IMR-90 (cell line): ENCODE results near the gene KAZN. TPM values are rescaled to one million over a fixed set of nuclear protein-coding genes. Genes with fewer than 3 reads are reported as not detected.

Source experiments
- ATAC-seq: fragments of 200-7000 bp; cut with Tn5 transposase; 2 replicates; pipeline ENCODE4 v1.9.1; 2020; ENCODE audit warnings: low read depth, mild to moderate bottlenecking, moderate library complexity
- BruUV-seq: library from RNA; stranded (reverse); fragments of 400-500 nt; replicated peaks from 2 replicates; lab custom pipeline; 2021; lab: Mats Ljungman, UMichigan
- CTCF ChIA-PET: fragments of 300-600 bp; formaldehyde crosslinking; extraction: SDS; loops from one replicate; lab custom pipeline; 2021; ENCODE audit warnings: antibody characterized with exemption; lab: Yijun Ruan, JAX
- POLR2A ChIA-PET: fragments of 300-600 bp; sonication (Branson Sonifier 250); formaldehyde crosslinking; loops from one replicate; lab custom pipeline; 2022; ENCODE audit warnings: antibody characterized with exemption; ENCODE audit not compliant: unreplicated experiment; lab: Charles Lee
- DNase-seq: peaks from one replicate; pipeline ENCODE4 v3.0.0; 2013
- H2AFZ ChIP-seq: replicated peaks from 2 replicates; pipeline ENCODE3; 2013; ENCODE audit warnings: low read length, mild to moderate bottlenecking; ENCODE audit not compliant: poor library complexity
- H2AK5ac ChIP-seq: 2 replicates; pipeline ENCODE4 v1.6.1; 2013; ENCODE audit warnings: low read depth, low read length, inconsistent platforms
- H2AK9ac ChIP-seq: replicated peaks from 2 replicates; pipeline ENCODE3; 2013; ENCODE audit warnings: mild to moderate bottlenecking, low read depth, low read length, moderate library complexity; ENCODE audit not compliant: poor library complexity
- H2BK120ac ChIP-seq: 2 replicates; pipeline ENCODE4 v1.6.1; 2013; ENCODE audit warnings: low read depth, low read length, inconsistent platforms
- H2BK15ac ChIP-seq: 3 replicates; pipeline ENCODE4 v1.6.1; 2013; ENCODE audit warnings: low read depth, low read length, inconsistent platforms
- H2BK20ac ChIP-seq: 2 replicates; pipeline ENCODE4 v1.6.1; 2013; ENCODE audit warnings: low read depth, mild to moderate bottlenecking, inconsistent platforms, low read length, moderate library complexity
- H2BK5ac ChIP-seq: 2 replicates; pipeline ENCODE4 v1.6.1; 2013; ENCODE audit warnings: mild to moderate bottlenecking, low read depth, low read length, inconsistent platforms; ENCODE audit not compliant: poor library complexity, severe bottlenecking
- H3K14ac ChIP-seq: replicated peaks from 2 replicates; pipeline ENCODE4 v1.6.1; 2013; ENCODE audit warnings: low read depth, low read length, inconsistent platforms
- H3K18ac ChIP-seq: 2 replicates; pipeline ENCODE4 v1.6.1; 2013; ENCODE audit warnings: low read depth, low read length, control low read depth
- H3K23ac ChIP-seq: 2 replicates; pipeline ENCODE4 v1.6.1; 2013; ENCODE audit warnings: low read depth, low read length, inconsistent platforms
- H3K27ac ChIP-seq: 2 replicates; pipeline ENCODE4 v1.5.1; 2013; ENCODE audit warnings: mild to moderate bottlenecking, control low read depth, low read length; ENCODE audit not compliant: insufficient read depth
- H3K27me3 ChIP-seq: 2 replicates; pipeline ENCODE4 v1.6.1; 2013; ENCODE audit warnings: low read length; ENCODE audit not compliant: control insufficient read depth, insufficient read depth
- H3K36me3 ChIP-seq: 2 replicates; pipeline ENCODE4 v1.6.1; 2013; ENCODE audit warnings: low read length, mixed read lengths; ENCODE audit not compliant: control insufficient read depth, insufficient read depth
- H3K4ac ChIP-seq: 2 replicates; pipeline ENCODE4 v1.6.1; 2013; ENCODE audit warnings: low read depth, low read length, inconsistent platforms
- H3K4me1 ChIP-seq: 2 replicates; pipeline ENCODE4 v1.6.1; 2013; ENCODE audit warnings: low read length, mixed read lengths; ENCODE audit not compliant: control insufficient read depth, insufficient read depth
- H3K4me2 ChIP-seq: 2 replicates; pipeline ENCODE4 v1.6.1; 2013; ENCODE audit warnings: low read depth, mild to moderate bottlenecking, control low read depth, low read length, moderate library complexity
- H3K4me3 ChIP-seq: 2 replicates; pipeline ENCODE4 v1.5.1; 2013; ENCODE audit warnings: low read depth, mild to moderate bottlenecking, control low read depth, low read length, moderate library complexity; ENCODE audit not compliant: insufficient read depth
- H3K56ac ChIP-seq: 2 replicates; pipeline ENCODE4 v1.6.1; 2013; ENCODE audit warnings: low read length, inconsistent platforms; ENCODE audit not compliant: insufficient read depth; ENCODE audit errors: extremely low read depth
- H3K79me1 ChIP-seq, 2 experiments: 2 replicates each; pipeline ENCODE4 v1.6.1; 2013; ENCODE audit warnings: low read length in 2 of 2, inconsistent platforms in 1 of 2, low read depth in 1 of 2
- H3K9ac ChIP-seq: 2 replicates; pipeline ENCODE4 v1.6.1; 2013; ENCODE audit warnings: low read depth, low read length, control low read depth
- H3K9me1 ChIP-seq: 2 replicates; pipeline ENCODE4 v1.6.1; 2013; ENCODE audit warnings: low read length, inconsistent platforms; ENCODE audit not compliant: insufficient read depth
- H3K9me3 ChIP-seq: 2 replicates; pipeline ENCODE4 v1.6.1; 2013; ENCODE audit warnings: low read length; ENCODE audit not compliant: control insufficient read depth, insufficient read depth
- H4K20me1 ChIP-seq: 2 replicates; pipeline ENCODE4 v1.6.1; 2013; ENCODE audit warnings: low read length, inconsistent platforms; ENCODE audit not compliant: insufficient read depth
- H4K5ac ChIP-seq: 2 replicates; pipeline ENCODE4 v1.6.1; 2013; ENCODE audit warnings: mild to moderate bottlenecking, low read depth, low read length, control low read depth
- H4K8ac ChIP-seq, 2 experiments: 2 replicates each; pipeline ENCODE4 v1.6.1; 2013; ENCODE audit warnings: low read depth in 2 of 2, low read length in 2 of 2, control low read depth in 1 of 2, inconsistent platforms in 1 of 2
- H4K91ac ChIP-seq: 2 replicates; pipeline ENCODE4 v1.6.1; 2013; ENCODE audit warnings: low read depth, low read length, inconsistent platforms; ENCODE audit not compliant: insufficient read depth
- CEBPB ChIP-seq: IDR thresholded peaks from 2 replicates; pipeline ENCODE4 v1.6.1; 2012; ENCODE audit warnings: low read depth, low read length, improper control_type of control experiment
- CHD1 ChIP-seq: IDR thresholded peaks from 2 replicates; pipeline ENCODE4 v1.6.1; 2012; ENCODE audit warnings: low read depth, low read length, improper control_type of control experiment
- CTCF ChIP-seq: conservative IDR thresholded peaks from 2 replicates; pipeline ENCODE4 v1.5.1; 2012; ENCODE audit warnings: mild to moderate bottlenecking, low read depth, low read length, improper control_type of control experiment
- ELK1 ChIP-seq: fragments of 150-350 bp; IDR thresholded peaks from 2 replicates; pipeline ENCODE4 v1.6.1; 2016; ENCODE audit warnings: low read depth, mild to moderate bottlenecking, low read length, moderate library complexity, borderline replicate concordance
- FOS ChIP-seq: fragments of 150-350 bp; IDR thresholded peaks from 2 replicates; pipeline ENCODE4 v1.6.1; 2016; ENCODE audit warnings: low read depth, low read length
- MAFK ChIP-seq: IDR thresholded peaks from 2 replicates; pipeline ENCODE4 v1.6.1; 2012; ENCODE audit warnings: low read depth, low read length, improper control_type of control experiment
- MAZ ChIP-seq: IDR thresholded peaks from 2 replicates; pipeline ENCODE4 v1.6.1; 2012; ENCODE audit warnings: low read depth, mild to moderate bottlenecking, low read length, improper control_type of control experiment, moderate library complexity, borderline replicate concordance
- MXI1 ChIP-seq: IDR thresholded peaks from 2 replicates; pipeline ENCODE4 v1.6.1; 2012; ENCODE audit warnings: low read depth, mild to moderate bottlenecking, low read length, moderate library complexity, borderline replicate concordance
- NFE2L2 ChIP-seq: fragments of 150-350 bp; IDR thresholded peaks from 2 replicates; pipeline ENCODE4 v1.6.1; 2016; ENCODE audit warnings: low read depth, mild to moderate bottlenecking, low read length
- POLR2A ChIP-seq: IDR thresholded peaks from 2 replicates; pipeline ENCODE4 v1.6.1; 2012; ENCODE audit warnings: mild to moderate bottlenecking, low read depth, low read length
- RAD21 ChIP-seq: IDR thresholded peaks from 2 replicates; pipeline ENCODE4 v1.6.1; 2012; ENCODE audit warnings: low read length, improper control_type of control experiment
- RCOR1 ChIP-seq: IDR thresholded peaks from 2 replicates; pipeline ENCODE4 v1.6.1; 2012; ENCODE audit warnings: mild to moderate bottlenecking, low read length, improper control_type of control experiment; ENCODE audit not compliant: insufficient replicate concordance
- RFX5 ChIP-seq: IDR thresholded peaks from 2 replicates; pipeline ENCODE4 v1.8.0; 2012; ENCODE audit warnings: low read depth, mild to moderate bottlenecking, low read length, moderate library complexity
- SMC3 ChIP-seq: fragments of 150-350 bp; IDR thresholded peaks from 2 replicates; pipeline ENCODE4 v1.6.1; 2016; ENCODE audit warnings: low read depth, mild to moderate bottlenecking, antibody characterized with exemption, low read length, moderate library complexity
- WGBS, 2 experiments: methylation state at CpG; one replicate each; pipeline versions ENCODE4 v1.1.5 to v1.1.7; 2013; ENCODE audit warnings: missing lambda C conversion rate in 2 of 2; ENCODE audit not compliant: insufficient read length in 1 of 2; ENCODE audit errors: extremely low coverage in 2 of 2; 5-methylcytosine and 5-hydroxymethylcytosine counted together
- dilution Hi-C: fragments of 300-500 bp; cut with HindIII; formaldehyde crosslinking; loops from one replicate; pipeline ENCODE4 v1.14.3; 2018; ENCODE audit warnings: low sequenced_read_pairs; ENCODE audit not compliant: unreplicated experiment
- in situ Hi-C: fragments of 300-500 bp; cut with MboI; formaldehyde crosslinking; loops from 3 replicates; pipeline ENCODE4 v1.14.3; 2019; ENCODE audit warnings: low sequenced_read_pairs, inconsistent platforms, mixed read lengths
- intact Hi-C: fragments of 100-400 bp; cut with micrococcal nuclease; formaldehyde crosslinking; loops from 2 replicates; pipeline ENCODE4 v1.10.0; 2022
- polyA plus RNA-seq, 3 experiments: library from polyadenylated mRNA; depleted of rRNA; stranded (reverse); fragments of >200 nt; gene quantifications; 2 replicates each; pipeline ENCODE4 v1.2.3, GENCODE V29; 2012; ENCODE audit warnings: low replicate concordance in 1 of 3
- total RNA-seq: library from RNA; depleted of rRNA; stranded (reverse); fragments of >200 nt; gene quantifications from 2 replicates; pipeline ENCODE4 v1.2.3, GENCODE V29; 2012
- TF ChIP-seq, protein P1 (sequence below): fragments of 150-350 bp; IDR thresholded peaks from 2 replicates; pipeline ENCODE4 v1.6.1; 2017; ENCODE audit warnings: mild to moderate bottlenecking, antibody characterized with exemption, low read length, low read depth

Gene KAZN
- total and polyA plus RNA-seq, 2 of the 4 experiments (the other 2 are of a cell fraction), result 5.2 to 10.5 TPM

DNA sequence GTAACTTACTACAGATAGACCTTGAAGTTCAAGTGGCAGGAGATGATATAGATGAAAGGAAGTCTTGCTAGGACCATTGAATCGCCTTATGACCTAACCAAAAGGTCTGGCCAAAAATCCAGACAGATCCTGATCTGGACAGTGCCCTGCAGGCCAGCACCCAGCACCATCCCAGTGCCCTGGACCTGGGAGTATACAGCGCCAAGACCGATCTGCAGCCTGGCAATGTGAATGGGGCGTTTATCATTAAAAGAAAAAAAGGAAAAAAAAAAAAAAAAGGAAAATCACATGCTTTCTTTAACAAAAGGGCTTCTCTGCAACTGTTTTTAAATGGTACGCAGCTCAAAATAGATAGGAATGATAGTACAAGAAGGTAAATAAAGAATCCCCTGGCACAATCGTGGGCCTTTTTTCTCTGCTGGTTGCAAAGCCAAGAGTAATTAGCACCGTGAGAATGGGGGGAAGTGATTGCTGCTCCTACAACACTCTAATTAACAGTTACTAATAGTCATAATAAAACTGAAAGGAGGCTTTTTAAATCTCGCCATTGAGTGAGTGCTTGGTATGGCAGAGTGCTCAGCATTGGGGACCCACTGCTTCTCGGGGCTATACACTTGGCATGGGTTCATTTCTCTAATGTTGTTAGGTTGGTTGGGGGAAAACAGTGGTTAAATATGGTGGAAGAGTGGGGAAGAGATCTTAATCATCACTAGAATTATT is 146.7 kb downstream of the KAZN start:
- H2AK9ac ChIP-seq, result no peak overlapping the region
- DNase-seq (no peak), ATAC-seq (no peak)
- H3K36me3 ChIP-seq, result no peaks in the 10 kb centered on the region
- H3K79me1 ChIP-seq, result no peaks in the 10 kb centered on the region
- H4K20me1 ChIP-seq, result no peaks in the 10 kb centered on the region
- POLR2A ChIA-PET, result no interaction called here
- no peak overlapping the region for H2AK5ac ChIP-seq
- no peak overlapping the region for H4K8ac ChIP-seq
- BruUV-seq, result no TSS peak
- no peak overlapping the region for H3K23ac ChIP-seq
- H4K5ac ChIP-seq, result no peak overlapping the region
- CTCF ChIA-PET, result interaction anchor here (0.6 kb wide), 1 partner anchor 341 kb away, joined by 6 read pairs; no protein-coding TSS in a partner anchor
- no peak overlapping the region for H3K4me3 ChIP-seq
- no peak overlapping the region for H3K4me2 ChIP-seq
- no peak overlapping the region for H2BK5ac ChIP-seq
- H3K18ac ChIP-seq, result no peak overlapping the region; the same call in 1 of the 2 replicates
- intact Hi-C loops (loop anchor here (10.0 kb wide), 1 partner anchor 280 kb away; no protein-coding TSS in a partner anchor), dilution Hi-C loops (no loop called here), in situ Hi-C loops (no loop called here)
- no peak overlapping the region for H3K4ac ChIP-seq
- peaks cover 8% of the 10 kb centered on the region for H3K9me1 ChIP-seq
- 0 out of 2 replicates have a peak overlapping the region, but pooled peaks have one; percentile 10 for H2BK20ac ChIP-seq
- H2BK15ac ChIP-seq, result no peak overlapping the region; the same call in 2 of the 3 replicates
- no peak overlapping the region for H2BK120ac ChIP-seq
- H3K14ac ChIP-seq, result no peak overlapping the region
- H3K56ac ChIP-seq, result no peak overlapping the region
- peaks cover 19% of the 10 kb centered on the region for H3K4me1 ChIP-seq
- H4K91ac ChIP-seq, result no peak overlapping the region; the same call in 1 of the 2 replicates
- no peak overlapping the region for H3K9ac ChIP-seq
- H3K27ac ChIP-seq, result no peak overlapping the region
- WGBS, 2 experiments, result no CpG with 5 or more reads among the region's 9 CpGs
- H3K9me3 ChIP-seq, result no peaks in the 10 kb centered on the region
- H3K27me3 ChIP-seq, result no peaks in the 10 kb centered on the region
- H2AFZ ChIP-seq, result no peak overlapping the region
- TF ChIP-seq RCOR1 (no peak), MAFK (no peak), MAZ (no peak), RFX5 (no peak), SMC3 (no peak), MXI1 (no peak), CHD1 (no peak), POLR2A (no peak), NFE2L2 (no peak), CTCF (no peak), ELK1 (no peak), CEBPB (no peak), RAD21 (no peak), FOS (no peak)
- TF ChIP-seq, protein P1, sequence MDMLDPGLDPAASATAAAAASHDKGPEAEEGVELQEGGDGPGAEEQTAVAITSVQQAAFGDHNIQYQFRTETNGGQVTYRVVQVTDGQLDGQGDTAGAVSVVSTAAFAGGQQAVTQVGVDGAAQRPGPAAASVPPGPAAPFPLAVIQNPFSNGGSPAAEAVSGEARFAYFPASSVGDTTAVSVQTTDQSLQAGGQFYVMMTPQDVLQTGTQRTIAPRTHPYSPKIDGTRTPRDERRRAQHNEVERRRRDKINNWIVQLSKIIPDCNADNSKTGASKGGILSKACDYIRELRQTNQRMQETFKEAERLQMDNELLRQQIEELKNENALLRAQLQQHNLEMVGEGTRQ, result no peak
